Kidney (tissue), 14 donors: ENCODE measurements around the gene ARV1. TPM values are rescaled to one million over a fixed set of nuclear protein-coding genes. Genes with fewer than 3 reads are reported as not detected.

Source experiments
- DNase-seq, 5 donors: peaks; one replicate each; pipeline ENCODE4 v3.0.0-alpha.2; 2013 to 2020
- FAIRE-seq: peaks from 2 replicates; lab custom pipeline; 2012; peaks lifted over from hg19 to GRCh38; lab: Jason Lieb, UNC
- H3K27ac ChIP-seq, 2 donors: one replicate each; pipeline ENCODE4 v1.7.0; 2013; ENCODE audit warnings: low read depth in 2 of 2, low read length in 2 of 2, inconsistent platforms in 1 of 2
- H3K27me3 ChIP-seq: one replicate; pipeline ENCODE4 v1.7.1; 2013; ENCODE audit warnings: low read length, inconsistent platforms; ENCODE audit not compliant: control insufficient read depth, insufficient read depth
- H3K36me3 ChIP-seq, 3 donors: one replicate each; pipeline versions ENCODE4 v1.7.0 to v1.7.1; 2013; ENCODE audit warnings: low read length in 3 of 3, control low read depth in 1 of 3, inconsistent platforms in 1 of 3; ENCODE audit not compliant: insufficient read depth in 3 of 3, control insufficient read depth in 2 of 3
- H3K4me1 ChIP-seq, 3 donors: one replicate each; pipeline versions ENCODE4 v1.7.0 to v1.7.1; 2013; ENCODE audit warnings: low read length in 3 of 3, inconsistent platforms in 1 of 3, low read depth in 1 of 3; ENCODE audit not compliant: control insufficient read depth in 2 of 3, insufficient read depth in 2 of 3
- H3K4me3 ChIP-seq, 3 donors: one replicate each; pipeline versions ENCODE4 v1.7.0 to v1.8.1; 2013; ENCODE audit warnings: low read length in 3 of 3, control low read depth in 1 of 3, inconsistent platforms in 1 of 3
- H3K9ac ChIP-seq, 3 donors: one replicate each; pipeline versions ENCODE4 v1.7.0 to v1.7.1; 2013; ENCODE audit warnings: low read length in 3 of 3, control low read depth in 1 of 3, inconsistent platforms in 1 of 3
- H3K9me3 ChIP-seq, 3 donors: one replicate each; pipeline versions ENCODE4 v1.7.0 to v1.7.1; 2013; ENCODE audit warnings: low read length in 3 of 3, control low read depth in 1 of 3, inconsistent platforms in 1 of 3; ENCODE audit not compliant: control insufficient read depth in 2 of 3, insufficient read depth in 1 of 3
- CTCF ChIP-seq: IDR thresholded peaks from 3 replicates; pipeline ENCODE4 v1.5.1; 2012; ENCODE audit warnings: mild to moderate bottlenecking, moderate library complexity, borderline replicate concordance; ENCODE audit not compliant: insufficient read depth; ENCODE audit errors: extremely low read depth
- intact Hi-C: fragments of 100-400 bp; cut with DNase I; formaldehyde crosslinking; loops from one replicate; pipeline ENCODE4 v1.11.1; 2022
- polyA plus RNA-seq: library from polyadenylated mRNA; stranded (reverse); fragments of 350-450 nt; fragmentation: Illumina TruSeq; extraction: RNeasy Lipid Tissue Mini Kit (QIAGEN cat#74804); gene quantifications from one replicate; pipeline ENCODE4 v1.2.3, GENCODE V29; 2014; ENCODE audit warnings: low read depth, low replicate concordance; ENCODE audit not compliant: insufficient read depth
- total RNA-seq: library from RNA; stranded (reverse); fragmentation: NEBNext Ultra II Directional; extraction: Animal tissue kit (Norgen Biotek cat#: 25700); gene quantifications from one replicate; pipeline ENCODE4 v1.2.1, GENCODE V29; 2021
- donor health status: control.
- donor health status: control.
- donor health status: control.
- donor health status: control.
- donor health status: control.
- donor health status: DM: yes; HTN: yes; CAD: no.
- donor health status: Normal renal cell carcinoma (clear cell type).

ARV1 gene
- total and polyA plus RNA-seq, 2 donors from 2014 or later = 21.1 to 38.5 TPM

GRCh38 chr1:230976825-230977747 lies 1.8 kb upstream of the ARV1 start:
- Histone ChIP-seq H3K27me3 (no peaks in the 10 kb centered on the region), H3K4me1 (peaks cover 0 to 11% (median 5%) of the 10 kb centered on the region in 3 donors), H3K9me3 (no peaks in the 10 kb centered on the region), H3K27ac (peak overlapping the region in 1 of 2 donors; percentile 15), H3K4me3 (peak overlapping the region in 2 of 3 donors; percentile 67 to 98), H3K36me3 (no peaks in the 10 kb centered on the region), H3K9ac (peak overlapping the region in 2 of 3 donors; percentile 23 to 63)
- DNase-seq = no peak
- FAIRE-seq = no peak
- intact Hi-C loops = no loop called here
- TF ChIP-seq CTCF = no peak

GRCh38 chr1:230977761-230978490 lies 968 bp upstream of the ARV1 start:
- Histone ChIP-seq H3K4me3 (peak overlapping the region; percentile 9 to 98 (median 67)), H3K27ac (peak overlapping the region in 1 of 2 donors; percentile 15), H3K36me3 (no peaks in the 10 kb centered on the region), H3K27me3 (no peaks in the 10 kb centered on the region), H3K9me3 (no peaks in the 10 kb centered on the region), H3K9ac (peak overlapping the region in 2 of 3 donors; percentile 23 to 63), H3K4me1 (peaks cover 0 to 11% (median 5%) of the 10 kb centered on the region in 3 donors)
- DNase-seq = peak; percentile 35 to 79 (median 53)
- FAIRE-seq = no peak
- intact Hi-C loops = no loop called here
- no peak for TF ChIP-seq CTCF

DNA sequence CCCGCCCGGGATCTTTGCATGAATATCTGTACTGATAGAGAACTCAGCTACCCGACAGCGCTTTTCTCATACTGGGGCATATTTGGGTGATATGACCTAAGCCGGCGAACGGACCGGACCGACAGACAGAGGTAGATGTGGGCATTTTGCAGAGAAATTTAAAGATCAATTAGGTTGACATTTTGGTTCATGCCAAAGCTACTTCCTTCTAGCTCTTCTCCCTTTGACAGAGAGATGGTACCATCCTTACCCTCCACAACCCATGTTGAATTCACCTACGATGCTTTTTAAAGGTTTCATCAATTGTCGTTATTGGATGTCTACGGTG lies 459 bp downstream of the ARV1 start:
- intact Hi-C loops = no loop called here
- Histone ChIP-seq H3K9ac (peak overlapping the region; percentile 61 to 88 (median 82)), H3K36me3 (no peaks in the 10 kb centered on the region), H3K4me1 (peaks cover 0 to 11% (median 5%) of the 10 kb centered on the region in 3 donors), H3K27me3 (no peaks in the 10 kb centered on the region), H3K27ac (no peak overlapping the region), H3K9me3 (no peaks in the 10 kb centered on the region), H3K4me3 (peak overlapping the region; percentile 89 to 98 (median 91))
- FAIRE-seq (no peak), DNase-seq (no peak)
- no peak for TF ChIP-seq CTCF
